Fibroblast of mammary gland (primary cell): Measurements from ENCODE around the gene MBL2.

ENCODE experiments used
- DNase-seq: peaks from one replicate; pipeline ENCODE4 v3.0.0-alpha.2; 2010; ENCODE audit warnings: low read depth
- H3K4me3 ChIP-seq: 2 replicates; pipeline ENCODE4 v1.5.1; 2011; ENCODE audit warnings: low read depth, mild to moderate bottlenecking, low read length, moderate library complexity; ENCODE audit not compliant: control insufficient read depth
- CTCF ChIP-seq: conservative IDR thresholded peaks from 2 replicates; pipeline ENCODE4 v1.5.1; 2011; ENCODE audit warnings: low read depth, low read length, inconsistent platforms; ENCODE audit not compliant: control insufficient read depth, insufficient read depth

Gene MBL2

DNA sequence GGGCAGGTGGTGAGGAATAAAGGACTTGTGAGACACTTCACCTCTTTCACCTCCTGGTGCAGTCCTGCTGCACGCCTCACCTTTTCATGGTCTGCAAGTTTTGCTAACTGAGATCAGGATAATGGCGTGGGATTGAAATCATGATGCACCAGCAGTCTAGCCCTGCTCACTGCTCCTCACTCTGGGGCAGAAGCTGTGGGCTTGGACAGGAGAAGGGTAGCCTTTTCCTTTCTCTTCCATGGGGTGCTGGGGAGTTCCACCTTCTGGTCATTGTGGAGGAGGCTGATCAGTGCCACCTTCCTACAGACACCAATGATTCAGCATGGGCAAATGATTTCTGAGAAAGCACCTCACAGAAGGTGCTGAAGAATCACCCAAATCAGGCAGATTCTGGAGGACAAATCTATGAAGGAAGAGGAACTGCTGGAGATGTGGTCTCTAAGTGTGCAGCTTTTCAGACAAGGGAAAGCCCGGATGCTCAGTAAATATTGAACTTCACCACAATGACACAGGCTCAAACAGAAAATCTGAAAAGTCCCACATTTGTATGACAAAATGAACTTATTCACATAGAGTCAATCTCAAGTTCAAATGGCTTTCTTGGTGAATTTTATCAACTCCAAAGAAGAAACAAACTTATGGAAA, 19.7 kb downstream of the MBL2 start:
- TF ChIP-seq CTCF, result no peak
- H3K4me3 ChIP-seq, result no peak overlapping the region
- no peak for DNase-seq

- DNase-seq, result no peak
- no peak for TF ChIP-seq CTCF
- no peak overlapping the region for H3K4me3 ChIP-seq
These were observed 20.3 kb downstream of the MBL2 start for GRCh38 chr10:52752261-52752660.

- DNase-seq, result no peak
- H3K4me3 ChIP-seq, result no peak overlapping the region
- no peak for TF ChIP-seq CTCF
These were observed 21.2 kb downstream of the MBL2 start for GRCh38 chr10:52751337-52751736.

GRCh38 chr10:52750629-52751028, 22.0 kb downstream of the MBL2 start:
- DNase-seq, result no peak
- no peak overlapping the region for H3K4me3 ChIP-seq
- TF ChIP-seq CTCF, result no peak

DNA sequence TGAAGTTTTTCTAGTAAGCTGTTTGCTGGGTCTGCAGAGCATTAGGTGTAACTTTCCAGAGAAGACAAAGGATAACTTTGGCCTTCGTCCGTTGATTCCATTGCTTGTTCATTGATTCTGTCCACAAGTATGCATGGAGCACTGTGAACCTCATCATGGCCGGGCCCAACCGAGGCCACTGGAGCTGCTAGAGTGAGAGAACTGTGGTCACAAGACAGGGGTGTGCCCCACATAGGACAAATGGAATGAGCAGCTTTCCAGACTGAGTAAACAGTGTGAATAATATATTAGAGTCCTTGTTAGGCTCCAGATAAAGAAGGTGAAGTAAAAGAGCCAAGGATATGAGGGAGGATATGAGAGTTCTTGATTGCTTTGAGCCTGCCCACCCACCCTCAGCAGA, 24.9 kb downstream of the MBL2 start:
- H3K4me3 ChIP-seq, result no peak overlapping the region
- no peak for DNase-seq
- TF ChIP-seq CTCF, result no peak

- DNase-seq, result no peak
- H3K4me3 ChIP-seq, result no peak overlapping the region
- TF ChIP-seq CTCF, result no peak
These were observed 26.4 kb downstream of the MBL2 start for GRCh38 chr10:52746169-52746568.
